IMR-90 (cell line): Measurements from ENCODE around the gene HMGXB3. TPM values are rescaled to one million over a fixed set of nuclear protein-coding genes. Genes with fewer than 3 reads are reported as not detected.

Experiments used
- ATAC-seq: fragments of 200-7000 bp; cut with Tn5 transposase; 2 replicates; pipeline ENCODE4 v1.9.1; 2020; ENCODE audit warnings: low read depth, mild to moderate bottlenecking, moderate library complexity
- BruUV-seq: library from RNA; stranded (reverse); fragments of 400-500 nt; replicated peaks from 2 replicates; lab custom pipeline; 2021; lab: Mats Ljungman, UMichigan
- CTCF ChIA-PET: fragments of 300-600 bp; formaldehyde crosslinking; extraction: SDS; loops from one replicate; lab custom pipeline; 2021; ENCODE audit warnings: antibody characterized with exemption; lab: Yijun Ruan, JAX
- POLR2A ChIA-PET: fragments of 300-600 bp; sonication (Branson Sonifier 250); formaldehyde crosslinking; loops from one replicate; lab custom pipeline; 2022; ENCODE audit warnings: antibody characterized with exemption; ENCODE audit not compliant: unreplicated experiment; lab: Charles Lee
- DNase-seq: peaks from one replicate; pipeline ENCODE4 v3.0.0; 2013
- H2AFZ ChIP-seq: replicated peaks from 2 replicates; pipeline ENCODE3; 2013; ENCODE audit warnings: low read length, mild to moderate bottlenecking; ENCODE audit not compliant: poor library complexity
- H2AK5ac ChIP-seq: 2 replicates; pipeline ENCODE4 v1.6.1; 2013; ENCODE audit warnings: low read depth, low read length, inconsistent platforms
- H2AK9ac ChIP-seq: replicated peaks from 2 replicates; pipeline ENCODE3; 2013; ENCODE audit warnings: mild to moderate bottlenecking, low read depth, low read length, moderate library complexity; ENCODE audit not compliant: poor library complexity
- H2BK120ac ChIP-seq: 2 replicates; pipeline ENCODE4 v1.6.1; 2013; ENCODE audit warnings: low read depth, low read length, inconsistent platforms
- H2BK15ac ChIP-seq: 3 replicates; pipeline ENCODE4 v1.6.1; 2013; ENCODE audit warnings: low read depth, low read length, inconsistent platforms
- H2BK20ac ChIP-seq: 2 replicates; pipeline ENCODE4 v1.6.1; 2013; ENCODE audit warnings: low read depth, mild to moderate bottlenecking, inconsistent platforms, low read length, moderate library complexity
- H2BK5ac ChIP-seq: 2 replicates; pipeline ENCODE4 v1.6.1; 2013; ENCODE audit warnings: mild to moderate bottlenecking, low read depth, low read length, inconsistent platforms; ENCODE audit not compliant: poor library complexity, severe bottlenecking
- H3K14ac ChIP-seq: replicated peaks from 2 replicates; pipeline ENCODE4 v1.6.1; 2013; ENCODE audit warnings: low read depth, low read length, inconsistent platforms
- H3K18ac ChIP-seq: 2 replicates; pipeline ENCODE4 v1.6.1; 2013; ENCODE audit warnings: low read depth, low read length, control low read depth
- H3K23ac ChIP-seq: 2 replicates; pipeline ENCODE4 v1.6.1; 2013; ENCODE audit warnings: low read depth, low read length, inconsistent platforms
- H3K27ac ChIP-seq: 2 replicates; pipeline ENCODE4 v1.5.1; 2013; ENCODE audit warnings: mild to moderate bottlenecking, control low read depth, low read length; ENCODE audit not compliant: insufficient read depth
- H3K27me3 ChIP-seq: 2 replicates; pipeline ENCODE4 v1.6.1; 2013; ENCODE audit warnings: low read length; ENCODE audit not compliant: control insufficient read depth, insufficient read depth
- H3K36me3 ChIP-seq: 2 replicates; pipeline ENCODE4 v1.6.1; 2013; ENCODE audit warnings: low read length, mixed read lengths; ENCODE audit not compliant: control insufficient read depth, insufficient read depth
- H3K4ac ChIP-seq: 2 replicates; pipeline ENCODE4 v1.6.1; 2013; ENCODE audit warnings: low read depth, low read length, inconsistent platforms
- H3K4me1 ChIP-seq: 2 replicates; pipeline ENCODE4 v1.6.1; 2013; ENCODE audit warnings: low read length, mixed read lengths; ENCODE audit not compliant: control insufficient read depth, insufficient read depth
- H3K4me2 ChIP-seq: 2 replicates; pipeline ENCODE4 v1.6.1; 2013; ENCODE audit warnings: low read depth, mild to moderate bottlenecking, control low read depth, low read length, moderate library complexity
- H3K4me3 ChIP-seq: 2 replicates; pipeline ENCODE4 v1.5.1; 2013; ENCODE audit warnings: low read depth, mild to moderate bottlenecking, control low read depth, low read length, moderate library complexity; ENCODE audit not compliant: insufficient read depth
- H3K56ac ChIP-seq: 2 replicates; pipeline ENCODE4 v1.6.1; 2013; ENCODE audit warnings: low read length, inconsistent platforms; ENCODE audit not compliant: insufficient read depth; ENCODE audit errors: extremely low read depth
- H3K79me1 ChIP-seq, 2 experiments: 2 replicates each; pipeline ENCODE4 v1.6.1; 2013; ENCODE audit warnings: low read length in 2 of 2, inconsistent platforms in 1 of 2, low read depth in 1 of 2
- H3K9ac ChIP-seq: 2 replicates; pipeline ENCODE4 v1.6.1; 2013; ENCODE audit warnings: low read depth, low read length, control low read depth
- H3K9me1 ChIP-seq: 2 replicates; pipeline ENCODE4 v1.6.1; 2013; ENCODE audit warnings: low read length, inconsistent platforms; ENCODE audit not compliant: insufficient read depth
- H3K9me3 ChIP-seq: 2 replicates; pipeline ENCODE4 v1.6.1; 2013; ENCODE audit warnings: low read length; ENCODE audit not compliant: control insufficient read depth, insufficient read depth
- H4K20me1 ChIP-seq: 2 replicates; pipeline ENCODE4 v1.6.1; 2013; ENCODE audit warnings: low read length, inconsistent platforms; ENCODE audit not compliant: insufficient read depth
- H4K5ac ChIP-seq: 2 replicates; pipeline ENCODE4 v1.6.1; 2013; ENCODE audit warnings: mild to moderate bottlenecking, low read depth, low read length, control low read depth
- H4K8ac ChIP-seq, 2 experiments: 2 replicates each; pipeline ENCODE4 v1.6.1; 2013; ENCODE audit warnings: low read depth in 2 of 2, low read length in 2 of 2, control low read depth in 1 of 2, inconsistent platforms in 1 of 2
- H4K91ac ChIP-seq: 2 replicates; pipeline ENCODE4 v1.6.1; 2013; ENCODE audit warnings: low read depth, low read length, inconsistent platforms; ENCODE audit not compliant: insufficient read depth
- CEBPB ChIP-seq: IDR thresholded peaks from 2 replicates; pipeline ENCODE4 v1.6.1; 2012; ENCODE audit warnings: low read depth, low read length, improper control_type of control experiment
- CHD1 ChIP-seq: IDR thresholded peaks from 2 replicates; pipeline ENCODE4 v1.6.1; 2012; ENCODE audit warnings: low read depth, low read length, improper control_type of control experiment
- CTCF ChIP-seq: conservative IDR thresholded peaks from 2 replicates; pipeline ENCODE4 v1.5.1; 2012; ENCODE audit warnings: mild to moderate bottlenecking, low read depth, low read length, improper control_type of control experiment
- ELK1 ChIP-seq: fragments of 150-350 bp; IDR thresholded peaks from 2 replicates; pipeline ENCODE4 v1.6.1; 2016; ENCODE audit warnings: low read depth, mild to moderate bottlenecking, low read length, moderate library complexity, borderline replicate concordance
- FOS ChIP-seq: fragments of 150-350 bp; IDR thresholded peaks from 2 replicates; pipeline ENCODE4 v1.6.1; 2016; ENCODE audit warnings: low read depth, low read length
- MAFK ChIP-seq: IDR thresholded peaks from 2 replicates; pipeline ENCODE4 v1.6.1; 2012; ENCODE audit warnings: low read depth, low read length, improper control_type of control experiment
- MAZ ChIP-seq: IDR thresholded peaks from 2 replicates; pipeline ENCODE4 v1.6.1; 2012; ENCODE audit warnings: low read depth, mild to moderate bottlenecking, low read length, improper control_type of control experiment, moderate library complexity, borderline replicate concordance
- MXI1 ChIP-seq: IDR thresholded peaks from 2 replicates; pipeline ENCODE4 v1.6.1; 2012; ENCODE audit warnings: low read depth, mild to moderate bottlenecking, low read length, moderate library complexity, borderline replicate concordance
- NFE2L2 ChIP-seq: fragments of 150-350 bp; IDR thresholded peaks from 2 replicates; pipeline ENCODE4 v1.6.1; 2016; ENCODE audit warnings: low read depth, mild to moderate bottlenecking, low read length
- RAD21 ChIP-seq: IDR thresholded peaks from 2 replicates; pipeline ENCODE4 v1.6.1; 2012; ENCODE audit warnings: low read length, improper control_type of control experiment
- RCOR1 ChIP-seq: IDR thresholded peaks from 2 replicates; pipeline ENCODE4 v1.6.1; 2012; ENCODE audit warnings: mild to moderate bottlenecking, low read length, improper control_type of control experiment; ENCODE audit not compliant: insufficient replicate concordance
- RFX5 ChIP-seq: IDR thresholded peaks from 2 replicates; pipeline ENCODE4 v1.8.0; 2012; ENCODE audit warnings: low read depth, mild to moderate bottlenecking, low read length, moderate library complexity
- SMC3 ChIP-seq: fragments of 150-350 bp; IDR thresholded peaks from 2 replicates; pipeline ENCODE4 v1.6.1; 2016; ENCODE audit warnings: low read depth, mild to moderate bottlenecking, antibody characterized with exemption, low read length, moderate library complexity
- USF2 ChIP-seq: fragments of 150-350 bp; IDR thresholded peaks from 2 replicates; pipeline ENCODE4 v1.6.1; 2017; ENCODE audit warnings: mild to moderate bottlenecking, antibody characterized with exemption, low read length, low read depth
- WGBS, 2 experiments: methylation state at CpG; one replicate each; pipeline versions ENCODE4 v1.1.5 to v1.1.7; 2013; ENCODE audit warnings: missing lambda C conversion rate in 2 of 2; ENCODE audit not compliant: insufficient read length in 1 of 2; ENCODE audit errors: extremely low coverage in 2 of 2; 5-methylcytosine and 5-hydroxymethylcytosine counted together
- dilution Hi-C: fragments of 300-500 bp; cut with HindIII; formaldehyde crosslinking; loops from one replicate; pipeline ENCODE4 v1.14.3; 2018; ENCODE audit warnings: low sequenced_read_pairs; ENCODE audit not compliant: unreplicated experiment
- in situ Hi-C: fragments of 300-500 bp; cut with MboI; formaldehyde crosslinking; loops from 3 replicates; pipeline ENCODE4 v1.14.3; 2019; ENCODE audit warnings: low sequenced_read_pairs, inconsistent platforms, mixed read lengths
- intact Hi-C: fragments of 100-400 bp; cut with micrococcal nuclease; formaldehyde crosslinking; loops from 2 replicates; pipeline ENCODE4 v1.10.0; 2022
- polyA plus RNA-seq, 3 experiments: library from polyadenylated mRNA; depleted of rRNA; stranded (reverse); fragments of >200 nt; gene quantifications; 2 replicates each; pipeline ENCODE4 v1.2.3, GENCODE V29; 2012; ENCODE audit warnings: low replicate concordance in 1 of 3
- total RNA-seq: library from RNA; depleted of rRNA; stranded (reverse); fragments of >200 nt; gene quantifications from 2 replicates; pipeline ENCODE4 v1.2.3, GENCODE V29; 2012

Gene HMGXB3
- total and polyA plus RNA-seq, 2 of the 4 experiments (the other 2 are of a cell fraction): 27.6 to 30.6 TPM

- no peak overlapping the region for H3K9ac ChIP-seq
- POLR2A ChIA-PET: no interaction called here
- H3K36me3 ChIP-seq: peaks cover 4% of the 10 kb centered on the region; the same call in 1 of the 2 replicates
- H4K91ac ChIP-seq: no peak overlapping the region
- BruUV-seq: no TSS peak
- H2AFZ ChIP-seq: no peak overlapping the region
- no peak overlapping the region for H4K5ac ChIP-seq
- no peak overlapping the region for H3K18ac ChIP-seq
- 83% methylated on average over 1 of the region's 7 CpGs; no CpG with 5 or more reads in 1 of the 2 experiments for WGBS, 2 experiments
- no peak overlapping the region for H3K4me2 ChIP-seq
- in situ Hi-C loops (no loop called here), intact Hi-C loops (no loop called here), dilution Hi-C loops (no loop called here)
- ATAC-seq (no peak), DNase-seq (no peak)
- H2BK15ac ChIP-seq: no peak overlapping the region
- no peaks in the 10 kb centered on the region for H3K79me1 ChIP-seq
- H4K20me1 ChIP-seq: no peaks in the 10 kb centered on the region
- TF ChIP-seq RAD21 (no peak), CEBPB (no peak), USF2 (no peak), ELK1 (no peak), CTCF (no peak), MAFK (no peak), RFX5 (no peak), MXI1 (no peak), NFE2L2 (no peak), CHD1 (no peak), RCOR1 (no peak), SMC3 (no peak), FOS (no peak), MAZ (no peak)
- H3K9me3 ChIP-seq: no peaks in the 10 kb centered on the region
- peaks cover 22% of the 10 kb centered on the region for H3K4me1 ChIP-seq
- no peak overlapping the region for H2AK5ac ChIP-seq
- peak overlapping the region; percentile 14; the same call in 1 of the 2 replicates for H2BK120ac ChIP-seq
- no peak overlapping the region for H3K56ac ChIP-seq
- peaks cover 40% of the 10 kb centered on the region for H3K9me1 ChIP-seq
- H3K4ac ChIP-seq: no peak overlapping the region
- no peak overlapping the region for H3K23ac ChIP-seq
- no peaks in the 10 kb centered on the region for H3K27me3 ChIP-seq
- no peak overlapping the region for H2BK20ac ChIP-seq
- H2AK9ac ChIP-seq: no peak overlapping the region
- CTCF ChIA-PET: interaction anchor here (0.5 to 0.7 kb wide), 2 partner anchors 23 to 31 kb away, joined by 5 read pairs; no protein-coding TSS in a partner anchor
- no peak overlapping the region for H3K14ac ChIP-seq
- no peak overlapping the region for H2BK5ac ChIP-seq
- no peak overlapping the region for H4K8ac ChIP-seq
- H3K27ac ChIP-seq: no peak overlapping the region
- H3K4me3 ChIP-seq: no peak overlapping the region
These were observed 59.9 kb downstream of the HMGXB3 start for GRCh38 chr5:150060471-150060870.
